K562 (cell line): ENCODE results near the gene TTC32. TPM values are rescaled to one million over a fixed set of nuclear protein-coding genes. Genes with fewer than 3 reads are reported as not detected.

Source experiments
- ATAC-seq: fragments of 200-7000 bp; cut with Tn5 transposase; 3 replicates; pipeline ENCODE4 v1.9.1; 2020; ENCODE audit warnings: moderate library complexity
- BruUV-seq: library from RNA; stranded (reverse); fragments of 400-500 nt; replicated peaks from 2 replicates; lab custom pipeline; 2021; lab: Mats Ljungman, UMichigan
- CTCF ChIA-PET: fragments of 300-600 bp; formaldehyde crosslinking; extraction: SDS; loops from one replicate; lab custom pipeline; 2021; ENCODE audit warnings: low intra/inter-chr PET ratio; lab: Yijun Ruan, JAX
- POLR2A ChIA-PET: fragments of 300-600, 350-650 bp; sonication (Branson Sonifier 250); formaldehyde crosslinking; extraction: SDS; loops from one replicate; lab custom pipeline; 2021; ENCODE audit warnings: antibody characterized with exemption, inconsistent platforms; lab: Yijun Ruan, JAX
- DNase-seq, 4 experiments: peaks; one replicate each; pipeline versions ENCODE4 v3.0.0 to v3.0.0-alpha.2; 2011 to 2018; ENCODE audit warnings: low spot score in 3 of 4, mixed read lengths in 3 of 4; ENCODE audit errors: extremely low read depth in 1 of 4
- FAIRE-seq: peaks from 2 replicates; lab custom pipeline; 2011; peaks lifted over from hg19 to GRCh38; lab: Jason Lieb, UNC
- H2AFZ ChIP-seq: 2 replicates; pipeline ENCODE4 v1.6.0; 2011; ENCODE audit warnings: low read depth, low read length, control low read depth, inconsistent platforms
- H3K27ac ChIP-seq: fragments of 200-600 bp; 3 replicates; pipeline ENCODE4 v1.8.0; 2011; ENCODE audit warnings: low read depth, mild to moderate bottlenecking, control low read depth, inconsistent platforms, low read length, moderate library complexity, mixed read lengths; ENCODE audit errors: extremely low read depth
- H3K27me3 ChIP-seq, 2 experiments: fragments of 300-600 bp in 1 of 2; 2 replicates in 1 of 2; 3 replicates in 1 of 2; pipeline versions ENCODE4 v1.6.0 to v1.8.0; 2011; ENCODE audit warnings: inconsistent platforms in 2 of 2, low read length in 2 of 2, mild to moderate bottlenecking in 1 of 2, mixed read lengths in 1 of 2, moderate library complexity in 1 of 2; ENCODE audit not compliant: control insufficient read depth in 2 of 2, insufficient read depth in 2 of 2
- H3K36me3 ChIP-seq: fragments of 300-600 bp; 3 replicates; pipeline ENCODE4 v1.8.0; 2011; ENCODE audit warnings: mild to moderate bottlenecking, low read length, inconsistent platforms; ENCODE audit not compliant: control insufficient read depth, insufficient read depth
- H3K4me1 ChIP-seq, 2 experiments: fragments of 200-600 bp in 1 of 2; replicated peaks in 1 of 2; 2 replicates in 1 of 2; 3 replicates in 1 of 2; pipeline versions ENCODE4 v1.5.1 to v1.8.0; 2011; ENCODE audit warnings: inconsistent platforms in 2 of 2, low read length in 2 of 2, mild to moderate bottlenecking in 1 of 2, mixed read lengths in 1 of 2, moderate library complexity in 1 of 2; ENCODE audit not compliant: control insufficient read depth in 2 of 2, insufficient read depth in 2 of 2
- H3K4me2 ChIP-seq: 2 replicates; pipeline ENCODE4 v1.6.1; 2011; ENCODE audit warnings: low read length, control low read depth, inconsistent platforms, mixed read lengths; ENCODE audit not compliant: insufficient read depth
- H3K4me3 ChIP-seq: fragments of 200-600 bp; sonication (generic), shearing (Covaris generic); 2 replicates; pipeline ENCODE4 v1.5.1; 2016; ENCODE audit warnings: control low read depth, inconsistent platforms
- H3K79me2 ChIP-seq: fragments of 200-600 bp; 3 replicates; pipeline ENCODE4 v1.8.0; 2011; ENCODE audit warnings: low read length, inconsistent platforms; ENCODE audit not compliant: control insufficient read depth, insufficient read depth
- H3K9ac ChIP-seq, 2 experiments: 2 replicates each; pipeline versions ENCODE4 v1.6.0 to v1.6.1; 2011; ENCODE audit warnings: low read depth in 2 of 2, low read length in 2 of 2, control low read depth in 1 of 2, inconsistent platforms in 1 of 2, mild to moderate bottlenecking in 1 of 2, mixed read lengths in 1 of 2; ENCODE audit not compliant: insufficient read depth in 1 of 2
- H3K9me1 ChIP-seq: one replicate; pipeline ENCODE4 v1.6.0; 2011; ENCODE audit warnings: inconsistent platforms, mild to moderate bottlenecking, low read length, moderate library complexity; ENCODE audit not compliant: control insufficient read depth, insufficient read depth
- H3K9me3 ChIP-seq: replicated peaks from 2 replicates; pipeline ENCODE4 v1.5.1; 2011; ENCODE audit warnings: low read depth, low read length, inconsistent platforms; ENCODE audit not compliant: control insufficient read depth, insufficient read depth
- H4K20me1 ChIP-seq: replicated peaks from 2 replicates; pipeline ENCODE4 v1.6.1; 2011; ENCODE audit warnings: low read length, inconsistent platforms, mixed read lengths; ENCODE audit not compliant: control insufficient read depth, insufficient read depth
- HDAC1 ChIP-seq, 2 experiments: fragments of 450-650 bp; IDR thresholded peaks; 2 replicates each; pipeline ENCODE4 v1.6.1; 2016 to 2017; ENCODE audit warnings: inconsistent platforms in 1 of 2, mild to moderate bottlenecking in 1 of 2, moderate library complexity in 1 of 2
- SMAD1 ChIP-seq: fragments of 150-350 bp; IDR thresholded peaks from 2 replicates; pipeline ENCODE4 v1.6.1; 2014; ENCODE audit warnings: low read length, low read depth; ENCODE audit not compliant: partially characterized antibody
- ZNF23 ChIP-seq: fragments of 250-450 bp; sonication (Bioruptor Pico); IDR thresholded peaks from 2 replicates; pipeline ENCODE4 v1.4.0; 2020; ENCODE audit warnings: mild to moderate bottlenecking
- ZNF785 ChIP-seq: fragments of 250-450 bp; sonication (Bioruptor Pico); IDR thresholded peaks from 2 replicates; pipeline ENCODE4 v1.4.0; 2020; ENCODE audit warnings: mild to moderate bottlenecking
- WGBS: fragments of 100-300 bp; shearing (Covaris generic); methylation state at CpG from one replicate; pipeline ENCODE4 v1.1.6; 2016; ENCODE audit warnings: low coverage, mixed read lengths; ENCODE audit not compliant: insufficient coverage; ENCODE audit errors: missing lambda C conversion rate; 5-methylcytosine and 5-hydroxymethylcytosine counted together
- in situ Hi-C: fragments of 300-500 bp; cut with MboI; formaldehyde crosslinking; loops from 4 replicates; pipeline ENCODE4 v1.15.0; 2018; ENCODE audit warnings: inconsistent platforms, mixed read lengths
- intact Hi-C: fragments of 100-400 bp; cut with micrococcal nuclease; formaldehyde crosslinking; loops from 2 replicates; pipeline ENCODE4 v1.14.2; 2022
- polyA plus RNA-seq, 8 experiments: library from polyadenylated mRNA; depleted of rRNA in 4 of 8; stranded (reverse) in 5 of 8; unstranded in 3 of 8; fragments of >200 nt; fragmentation: Nextera tagmentation in 2 of 8; fragmentation: Illumina TruSeq in 1 of 8; extraction: Ambion mirVana in 2 of 8; extraction: Trizol in 1 of 8; gene quantifications; 2 replicates each; pipeline versions ENCODE4 v1.2.1 to v1.2.3, GENCODE V29; 2011 to 2014; ENCODE audit warnings: inconsistent platforms in 1 of 8, missing spikeins in 1 of 8
- total RNA-seq, 7 experiments: library from RNA; depleted of rRNA in 6 of 7; stranded (reverse); fragments of >200 nt in 6 of 7; fragmentation: Illumina TruSeq in 2 of 7; extraction: Trizol in 2 of 7; gene quantifications; 2 replicates each; pipeline versions ENCODE4 v1.2.1 to v1.2.3, GENCODE V29; 2011 to 2021; ENCODE audit warnings: low replicate concordance in 1 of 7
- TF ChIP-seq, protein P1 (sequence below): fragments of 450-650 bp; IDR thresholded peaks from 2 replicates; pipeline ENCODE4 v1.6.1; 2016; ENCODE audit warnings: low read depth

TTC32 gene
- total and polyA plus RNA-seq, 9 of the 15 experiments (the other 6 are each of a cell fraction or from before 2014, with no cell fraction given), result 27.6 to 71.4 (median 52.6) TPM

GRCh38 chr2:19932928-19933327, 31.1 kb upstream of the TTC32 start:
- Histone ChIP-seq H4K20me1 (no peaks in the 10 kb centered on the region), H3K79me2 (no peaks in the 10 kb centered on the region), H3K27me3 (no peaks in the 10 kb centered on the region), H3K4me3 (no peak overlapping the region), H3K4me1 (no peaks in the 10 kb centered on the region), H3K9me1 (no peaks in the 10 kb centered on the region), H3K36me3 (peaks cover 26% of the 10 kb centered on the region), H2AFZ (no peak overlapping the region), H3K9ac (no peak overlapping the region), H3K4me2 (no peak overlapping the region), H3K9me3 (peaks cover 4% of the 10 kb centered on the region; the same call in 1 of the 2 replicates), H3K27ac (no peak overlapping the region)
- intact Hi-C loops, result no loop called here
- ChIA-PET CTCF (no interaction called here), POLR2A (interaction anchor here (0.6 kb wide), 1 partner anchor 1288 kb away, joined by 4 read pairs; no protein-coding TSS in a partner anchor)
- DNase-seq, result no peak
- ATAC-seq, result no peak
- in situ Hi-C loops, result no loop called here
- BruUV-seq, result no TSS peak
- FAIRE-seq, result no peak
- WGBS, result 63% methylated on average over 2 of the region's 2 CpGs
- no peak for TF ChIP-seq ZNF785 (CRISPR knock-in tag)
- TF ChIP-seq, protein P1, sequence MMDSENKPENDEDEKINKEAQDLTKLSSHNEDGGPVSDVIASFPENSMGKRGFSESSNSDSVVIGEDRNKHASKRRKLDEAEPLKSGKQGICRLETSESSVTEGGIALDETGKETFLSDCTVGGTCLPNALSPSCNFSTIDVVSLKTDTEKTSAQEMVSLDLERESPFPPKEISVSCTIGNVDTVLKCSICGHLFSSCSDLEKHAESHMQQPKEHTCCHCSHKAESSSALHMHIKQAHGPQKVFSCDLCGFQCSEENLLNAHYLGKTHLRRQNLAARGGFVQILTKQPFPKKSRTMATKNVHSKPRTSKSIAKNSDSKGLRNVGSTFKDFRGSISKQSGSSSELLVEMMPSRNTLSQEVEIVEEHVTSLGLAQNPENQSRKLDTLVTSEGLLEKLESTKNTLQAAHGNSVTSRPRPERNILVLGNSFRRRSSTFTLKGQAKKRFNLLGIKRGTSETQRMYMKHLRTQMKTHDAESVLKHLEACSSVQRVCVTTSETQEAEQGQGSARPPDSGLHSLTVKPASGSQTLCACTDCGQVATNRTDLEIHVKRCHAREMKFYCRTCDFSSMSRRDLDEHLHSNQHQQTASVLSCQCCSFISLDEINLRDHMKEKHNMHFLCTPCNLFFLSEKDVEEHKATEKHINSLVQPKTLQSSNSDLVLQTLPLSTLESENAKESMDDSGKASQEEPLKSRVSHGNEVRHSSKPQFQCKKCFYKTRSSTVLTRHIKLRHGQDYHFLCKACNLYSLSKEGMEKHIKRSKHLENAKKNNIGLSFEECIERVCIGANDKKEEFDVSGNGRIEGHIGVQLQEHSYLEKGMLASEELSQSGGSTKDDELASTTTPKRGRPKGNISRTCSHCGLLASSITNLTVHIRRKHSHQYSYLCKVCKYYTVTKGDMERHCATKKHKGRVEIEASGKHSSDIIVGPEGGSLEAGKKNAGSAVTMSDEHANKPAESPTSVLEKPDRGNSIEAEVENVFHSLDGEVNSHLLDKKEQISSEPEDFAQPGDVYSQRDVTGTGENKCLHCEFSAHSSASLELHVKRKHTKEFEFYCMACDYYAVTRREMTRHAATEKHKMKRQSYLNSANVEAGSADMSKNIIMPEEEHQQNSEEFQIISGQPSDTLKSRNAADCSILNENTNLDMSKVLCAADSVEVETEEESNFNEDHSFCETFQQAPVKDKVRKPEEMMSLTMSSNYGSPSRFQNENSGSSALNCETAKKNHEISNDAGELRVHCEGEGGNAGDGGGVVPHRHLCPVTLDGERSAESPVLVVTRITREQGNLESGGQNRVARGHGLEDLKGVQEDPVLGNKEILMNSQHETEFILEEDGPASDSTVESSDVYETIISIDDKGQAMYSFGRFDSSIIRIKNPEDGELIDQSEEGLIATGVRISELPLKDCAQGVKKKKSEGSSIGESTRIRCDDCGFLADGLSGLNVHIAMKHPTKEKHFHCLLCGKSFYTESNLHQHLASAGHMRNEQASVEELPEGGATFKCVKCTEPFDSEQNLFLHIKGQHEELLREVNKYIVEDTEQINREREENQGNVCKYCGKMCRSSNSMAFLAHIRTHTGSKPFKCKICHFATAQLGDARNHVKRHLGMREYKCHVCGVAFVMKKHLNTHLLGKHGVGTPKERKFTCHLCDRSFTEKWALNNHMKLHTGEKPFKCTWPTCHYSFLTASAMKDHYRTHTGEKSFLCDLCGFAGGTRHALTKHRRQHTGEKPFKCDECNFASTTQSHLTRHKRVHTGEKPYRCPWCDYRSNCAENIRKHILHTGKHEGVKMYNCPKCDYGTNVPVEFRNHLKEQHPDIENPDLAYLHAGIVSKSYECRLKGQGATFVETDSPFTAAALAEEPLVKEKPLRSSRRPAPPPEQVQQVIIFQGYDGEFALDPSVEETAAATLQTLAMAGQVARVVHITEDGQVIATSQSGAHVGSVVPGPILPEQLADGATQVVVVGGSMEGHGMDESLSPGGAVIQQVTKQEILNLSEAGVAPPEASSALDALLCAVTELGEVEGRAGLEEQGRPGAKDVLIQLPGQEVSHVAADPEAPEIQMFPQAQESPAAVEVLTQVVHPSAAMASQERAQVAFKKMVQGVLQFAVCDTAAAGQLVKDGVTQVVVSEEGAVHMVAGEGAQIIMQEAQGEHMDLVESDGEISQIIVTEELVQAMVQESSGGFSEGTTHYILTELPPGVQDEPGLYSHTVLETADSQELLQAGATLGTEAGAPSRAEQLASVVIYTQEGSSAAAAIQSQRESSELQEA, result no peak
- TF ChIP-seq HDAC1 (IDR thresholded peaks at IDR 0.05), result no peak
- TF ChIP-seq ZNF23 (CRISPR knock-in tag), result no peak
- TF ChIP-seq SMAD1, result no peak
